ENCODE measurements around the gene PDLIM4.

Gene PDLIM4

DNA sequence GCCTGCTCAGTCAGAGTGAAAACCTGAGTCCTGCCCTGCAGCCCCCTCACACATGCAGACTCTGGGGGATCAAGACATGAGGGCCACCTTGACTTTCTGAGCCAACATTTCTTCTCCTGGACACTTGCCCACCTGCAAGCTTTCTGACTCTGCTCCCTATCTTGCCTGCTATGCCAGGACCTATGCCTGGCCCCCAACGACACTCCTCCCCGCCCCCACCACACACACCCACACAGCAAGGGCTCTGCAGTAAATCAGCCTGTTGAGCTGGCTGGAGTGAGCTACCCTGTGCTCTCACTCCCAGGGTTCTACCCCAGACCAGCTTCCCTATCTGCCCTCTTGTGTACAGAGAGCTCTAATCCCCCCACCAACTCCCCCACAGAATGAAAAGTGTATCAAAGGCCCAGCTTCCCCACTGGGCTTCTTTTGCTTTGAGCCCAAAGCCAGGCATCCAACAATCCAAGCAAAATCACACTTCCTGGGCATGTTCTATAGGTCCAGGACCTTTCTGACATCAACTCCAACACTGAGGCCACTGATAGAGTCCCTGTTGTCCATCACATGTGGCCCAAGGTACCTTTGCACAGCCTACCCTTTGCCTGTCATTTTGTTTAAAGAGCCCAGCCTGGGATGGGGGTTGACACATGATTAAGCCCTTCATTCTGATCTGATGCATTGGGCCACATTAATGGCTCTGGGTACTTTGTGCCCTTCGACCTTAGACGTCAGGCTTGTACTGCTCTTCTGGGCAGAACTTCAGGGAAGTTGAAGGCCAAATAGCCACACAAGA is 7.2 kb downstream of the PDLIM4 start:
- DNase-seq (ENCODE audit: low read depth), result no peak
- TF ChIP-seq POLR2A (IDR thresholded peaks at IDR 0.05; ENCODE audit: extremely low read depth, insufficient read length), result no peak
- TF ChIP-seq MYC (IDR thresholded peaks at IDR 0.05; ENCODE audit: low read depth, low read length), result no peak
- TF ChIP-seq, protein P1, sequence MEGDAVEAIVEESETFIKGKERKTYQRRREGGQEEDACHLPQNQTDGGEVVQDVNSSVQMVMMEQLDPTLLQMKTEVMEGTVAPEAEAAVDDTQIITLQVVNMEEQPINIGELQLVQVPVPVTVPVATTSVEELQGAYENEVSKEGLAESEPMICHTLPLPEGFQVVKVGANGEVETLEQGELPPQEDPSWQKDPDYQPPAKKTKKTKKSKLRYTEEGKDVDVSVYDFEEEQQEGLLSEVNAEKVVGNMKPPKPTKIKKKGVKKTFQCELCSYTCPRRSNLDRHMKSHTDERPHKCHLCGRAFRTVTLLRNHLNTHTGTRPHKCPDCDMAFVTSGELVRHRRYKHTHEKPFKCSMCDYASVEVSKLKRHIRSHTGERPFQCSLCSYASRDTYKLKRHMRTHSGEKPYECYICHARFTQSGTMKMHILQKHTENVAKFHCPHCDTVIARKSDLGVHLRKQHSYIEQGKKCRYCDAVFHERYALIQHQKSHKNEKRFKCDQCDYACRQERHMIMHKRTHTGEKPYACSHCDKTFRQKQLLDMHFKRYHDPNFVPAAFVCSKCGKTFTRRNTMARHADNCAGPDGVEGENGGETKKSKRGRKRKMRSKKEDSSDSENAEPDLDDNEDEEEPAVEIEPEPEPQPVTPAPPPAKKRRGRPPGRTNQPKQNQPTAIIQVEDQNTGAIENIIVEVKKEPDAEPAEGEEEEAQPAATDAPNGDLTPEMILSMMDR (IDR thresholded peaks at IDR 0.05; ENCODE audit: low read depth, low read length), result no peak
- TF ChIP-seq, protein P2, sequence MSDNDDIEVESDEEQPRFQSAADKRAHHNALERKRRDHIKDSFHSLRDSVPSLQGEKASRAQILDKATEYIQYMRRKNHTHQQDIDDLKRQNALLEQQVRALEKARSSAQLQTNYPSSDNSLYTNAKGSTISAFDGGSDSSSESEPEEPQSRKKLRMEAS (IDR thresholded peaks at IDR 0.05; ENCODE audit: low read depth, low read length), result no peak
- no peak overlapping the region for H3K4me3 ChIP-seq (ENCODE audit: low read depth, low read length)

DNA sequence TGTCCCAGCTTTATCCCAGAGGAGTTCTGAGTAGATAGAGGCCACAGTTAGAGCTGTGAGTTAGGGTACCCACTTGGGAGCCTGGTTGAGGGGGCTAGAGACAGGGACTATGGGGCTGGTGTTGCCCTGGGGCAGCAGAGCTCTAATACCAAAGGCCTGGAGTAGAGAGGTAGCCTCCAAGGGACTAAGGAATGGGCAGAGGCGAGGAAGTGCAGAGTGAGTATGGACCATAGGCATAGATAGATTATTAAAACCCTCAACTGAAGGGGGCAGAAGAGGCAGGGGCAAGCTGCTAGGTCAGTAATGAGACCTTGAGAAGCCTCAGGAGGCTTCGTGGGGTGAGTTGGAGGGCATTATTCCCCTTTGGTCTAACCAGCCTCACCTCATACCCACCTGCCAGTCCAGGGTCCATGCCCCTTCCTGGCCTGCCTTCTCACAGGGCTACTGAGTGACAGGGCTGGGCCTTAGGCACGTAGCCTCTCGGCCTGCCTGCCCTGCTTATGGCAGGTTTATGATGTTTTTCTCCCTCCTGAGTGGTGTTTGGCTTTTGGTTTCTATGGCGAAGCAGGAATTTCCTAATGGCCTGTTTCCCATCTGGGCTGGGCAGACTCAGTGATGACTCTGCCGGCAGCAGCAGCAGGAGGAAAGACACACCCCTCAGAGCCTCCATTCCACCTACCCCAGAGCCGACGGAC is 8.0 kb downstream of the PDLIM4 start:
- H3K4me3 ChIP-seq (ENCODE audit: low read depth, low read length), result no peak overlapping the region
- TF ChIP-seq, protein P2 (IDR thresholded peaks at IDR 0.05; ENCODE audit: low read depth, low read length), result no peak
- TF ChIP-seq POLR2A (IDR thresholded peaks at IDR 0.05; ENCODE audit: extremely low read depth, insufficient read length) (no peak), MYC (IDR thresholded peaks at IDR 0.05; ENCODE audit: low read depth, low read length) (no peak)
- TF ChIP-seq, protein P1 (IDR thresholded peaks at IDR 0.05; ENCODE audit: low read depth, low read length), result no peak
- no peak for DNase-seq (ENCODE audit: low read depth)

DNA sequence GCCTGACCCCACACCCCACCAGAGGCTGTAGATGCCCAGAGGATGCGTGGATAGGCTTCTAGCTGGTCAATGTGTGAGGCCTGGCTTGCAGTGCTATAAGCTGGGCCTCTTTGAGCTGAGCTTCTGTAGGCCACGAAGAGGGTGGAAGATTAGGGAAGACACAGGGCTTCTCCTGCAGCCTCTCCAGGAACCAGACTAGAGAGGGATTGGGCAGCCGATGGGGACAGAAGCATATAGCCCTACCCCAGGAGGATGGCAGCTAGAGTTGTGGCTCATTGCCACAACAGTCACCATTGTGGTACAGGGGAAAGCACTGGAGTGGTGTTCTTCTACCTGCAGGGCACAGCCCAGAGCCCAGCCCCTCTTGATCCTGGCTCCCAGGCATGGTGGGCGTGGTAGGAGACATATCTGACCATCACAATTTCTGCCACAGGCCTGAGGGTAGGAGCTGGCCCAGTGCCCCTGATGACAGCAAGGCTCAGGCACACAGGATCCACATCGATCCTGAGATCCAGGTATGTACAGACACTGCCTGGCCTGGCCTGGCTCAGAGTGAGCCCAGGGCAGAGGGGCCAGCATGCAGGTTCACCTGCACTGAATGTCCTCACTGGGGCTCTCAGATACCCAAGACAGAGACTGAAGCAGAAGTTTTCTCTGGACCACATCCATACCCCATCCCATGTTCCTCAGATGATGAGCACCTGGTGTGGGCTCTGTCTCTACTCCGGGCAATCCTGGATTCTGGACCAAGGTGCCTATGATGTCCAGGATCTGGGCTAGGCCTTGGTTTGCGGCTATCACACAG is 8.7 kb downstream of the PDLIM4 start:
- H3K4me3 ChIP-seq (ENCODE audit: low read depth, low read length), result no peak overlapping the region
- no peak for DNase-seq (ENCODE audit: low read depth)
- TF ChIP-seq, protein P2 (IDR thresholded peaks at IDR 0.05; ENCODE audit: low read depth, low read length), result no peak
- TF ChIP-seq, protein P1 (IDR thresholded peaks at IDR 0.05; ENCODE audit: low read depth, low read length), result no peak
- no peak for TF ChIP-seq MYC (IDR thresholded peaks at IDR 0.05; ENCODE audit: low read depth, low read length)
- TF ChIP-seq POLR2A (IDR thresholded peaks at IDR 0.05; ENCODE audit: extremely low read depth, insufficient read length), result no peak

DNA sequence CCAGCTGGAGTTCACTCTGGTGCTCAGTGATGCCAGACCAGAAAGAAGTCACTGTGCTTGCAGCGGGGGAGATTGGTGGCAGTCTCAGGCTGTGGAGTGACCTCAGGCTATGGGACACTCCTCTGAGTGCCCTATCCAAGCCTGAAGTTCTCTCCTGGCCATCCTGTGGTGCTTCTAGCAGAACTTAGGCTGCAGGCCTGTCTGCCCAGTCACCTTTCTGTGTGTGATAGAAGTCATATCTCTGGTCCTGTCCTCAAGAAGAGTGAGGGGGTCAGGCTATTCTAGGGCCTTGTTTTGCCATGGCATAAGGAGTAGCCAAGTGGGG is 9.3 kb downstream of the PDLIM4 start:
- TF ChIP-seq MYC (IDR thresholded peaks at IDR 0.05; ENCODE audit: low read depth, low read length) (no peak), POLR2A (IDR thresholded peaks at IDR 0.05; ENCODE audit: extremely low read depth, insufficient read length) (no peak)
- TF ChIP-seq, protein P2 (IDR thresholded peaks at IDR 0.05; ENCODE audit: low read depth, low read length), result no peak
- TF ChIP-seq, protein P1 (IDR thresholded peaks at IDR 0.05; ENCODE audit: low read depth, low read length), result no peak
- DNase-seq (ENCODE audit: low read depth), result no peak
- no peak overlapping the region for H3K4me3 ChIP-seq (ENCODE audit: low read depth, low read length)

DNA sequence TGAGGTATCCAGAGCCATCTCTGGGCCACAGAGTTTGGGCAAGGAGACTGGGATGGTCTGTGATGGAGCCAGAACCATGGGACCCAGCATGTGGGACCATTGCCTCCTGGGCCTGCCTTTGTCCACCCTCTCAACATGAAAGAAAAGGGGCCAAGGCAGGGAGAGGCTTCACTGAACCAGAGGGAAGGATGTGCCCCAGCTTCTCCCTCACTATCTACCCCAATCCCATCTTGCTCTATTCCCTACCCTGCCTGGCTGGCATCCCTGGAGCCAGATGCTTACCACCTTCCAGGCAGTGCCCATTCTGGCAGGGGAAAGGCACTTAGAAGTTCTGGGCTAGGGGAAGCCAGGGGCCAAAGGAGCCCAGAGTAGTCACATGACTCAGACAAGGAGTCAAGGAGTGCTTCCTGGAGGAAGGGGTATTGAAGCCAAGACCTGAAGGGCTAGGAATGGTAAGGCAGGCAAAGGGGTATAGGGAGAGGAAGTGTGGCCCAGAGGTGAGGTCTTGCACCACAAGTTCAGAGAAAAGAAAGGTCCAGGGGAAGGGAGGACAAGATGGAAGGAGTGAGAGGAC is 9.8 kb downstream of the PDLIM4 start:
- H3K4me3 ChIP-seq (ENCODE audit: low read depth, low read length), result no peak overlapping the region
- no peak for DNase-seq (ENCODE audit: low read depth)
- TF ChIP-seq, protein P2 (IDR thresholded peaks at IDR 0.05; ENCODE audit: low read depth, low read length), result no peak
- no peak for TF ChIP-seq POLR2A (IDR thresholded peaks at IDR 0.05; ENCODE audit: extremely low read depth, insufficient read length)
- TF ChIP-seq, protein P1 (IDR thresholded peaks at IDR 0.05; ENCODE audit: low read depth, low read length), result no peak
